ENCODE results near the gene BACE2. TPM values are rescaled to one million over a fixed set of nuclear protein-coding genes. Genes with fewer than 3 reads are reported as not detected.

Gene BACE2
- total and polyA plus RNA-seq, 2 donors (not counting 1 experiment from before 2014, with no cell fraction given) = 19.5 to 31.5 TPM

DNA sequence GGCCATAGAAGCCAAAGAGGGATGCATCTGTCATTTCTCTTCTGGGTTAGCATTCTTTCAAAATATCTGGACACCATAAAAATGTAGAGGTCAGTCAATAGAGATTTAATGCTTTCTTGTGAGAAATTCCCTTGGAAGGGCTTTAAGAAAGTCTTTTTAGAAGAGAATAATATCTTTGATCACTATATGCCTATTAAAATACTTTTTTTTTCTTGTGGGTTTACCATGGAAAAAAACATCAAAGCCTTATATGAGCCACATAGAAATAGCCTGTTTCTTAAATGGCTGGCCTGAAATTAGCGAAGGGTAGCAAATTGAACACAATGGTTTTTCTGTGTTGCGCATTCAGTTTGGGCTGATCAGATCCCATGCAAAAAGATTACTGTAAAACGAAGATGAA is 36.8 kb downstream of the BACE2 start:
- H4K20me1 ChIP-seq (ENCODE audit: control insufficient read depth, extremely low read depth, insufficient read depth, low read length) = no peaks in the 10 kb centered on the region
- no peaks in the 10 kb centered on the region for H3K79me2 ChIP-seq (ENCODE audit: control insufficient read depth, insufficient read depth, low read length)
- no peak overlapping the region for H3K4me3 ChIP-seq (replicated peaks in 1 of 4; ENCODE audit: control extremely low read depth in 1 of 4, insufficient read depth in 1 of 4, low read depth in 3 of 4, low read length in 4 of 4)
- no peak overlapping the region for H3K4me2 ChIP-seq (ENCODE audit: extremely low read depth, insufficient read depth, low read length)
- no peak for DNase-seq (ENCODE audit: low read depth in 2 of 2)
- TF ChIP-seq, protein P1, sequence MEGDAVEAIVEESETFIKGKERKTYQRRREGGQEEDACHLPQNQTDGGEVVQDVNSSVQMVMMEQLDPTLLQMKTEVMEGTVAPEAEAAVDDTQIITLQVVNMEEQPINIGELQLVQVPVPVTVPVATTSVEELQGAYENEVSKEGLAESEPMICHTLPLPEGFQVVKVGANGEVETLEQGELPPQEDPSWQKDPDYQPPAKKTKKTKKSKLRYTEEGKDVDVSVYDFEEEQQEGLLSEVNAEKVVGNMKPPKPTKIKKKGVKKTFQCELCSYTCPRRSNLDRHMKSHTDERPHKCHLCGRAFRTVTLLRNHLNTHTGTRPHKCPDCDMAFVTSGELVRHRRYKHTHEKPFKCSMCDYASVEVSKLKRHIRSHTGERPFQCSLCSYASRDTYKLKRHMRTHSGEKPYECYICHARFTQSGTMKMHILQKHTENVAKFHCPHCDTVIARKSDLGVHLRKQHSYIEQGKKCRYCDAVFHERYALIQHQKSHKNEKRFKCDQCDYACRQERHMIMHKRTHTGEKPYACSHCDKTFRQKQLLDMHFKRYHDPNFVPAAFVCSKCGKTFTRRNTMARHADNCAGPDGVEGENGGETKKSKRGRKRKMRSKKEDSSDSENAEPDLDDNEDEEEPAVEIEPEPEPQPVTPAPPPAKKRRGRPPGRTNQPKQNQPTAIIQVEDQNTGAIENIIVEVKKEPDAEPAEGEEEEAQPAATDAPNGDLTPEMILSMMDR (conservative IDR thresholded peaks at IDR 0.05 in 1 of 2, IDR thresholded peaks at IDR 0.05 in 1 of 2; ENCODE audit: low read depth in 1 of 2, low read length in 2 of 2) = no peak
- no peak for TF ChIP-seq EZH2 (IDR thresholded peaks at IDR 0.05; ENCODE audit: low read length, missing control alignments)
- no peak overlapping the region for H3K27ac ChIP-seq (ENCODE audit: insufficient read depth, low read length)
- no peaks in the 10 kb centered on the region for H3K27me3 ChIP-seq (ENCODE audit: control insufficient read depth, insufficient read depth, low read length)
- H3K9ac ChIP-seq (ENCODE audit: insufficient read depth, low read length) = no peak overlapping the region
- H3K36me3 ChIP-seq (ENCODE audit: control insufficient read depth, insufficient read depth, low read length) = no peaks in the 10 kb centered on the region
- no peak overlapping the region for H2AFZ ChIP-seq (ENCODE audit: low read length)
- no peaks in the 10 kb centered on the region for H3K4me1 ChIP-seq (ENCODE audit: control insufficient read depth, extremely low read depth, insufficient read depth, low read length)
- H3K9me3 ChIP-seq (ENCODE audit: control insufficient read depth, insufficient read depth, low read depth, low read length) = no peaks in the 10 kb centered on the region

DNA sequence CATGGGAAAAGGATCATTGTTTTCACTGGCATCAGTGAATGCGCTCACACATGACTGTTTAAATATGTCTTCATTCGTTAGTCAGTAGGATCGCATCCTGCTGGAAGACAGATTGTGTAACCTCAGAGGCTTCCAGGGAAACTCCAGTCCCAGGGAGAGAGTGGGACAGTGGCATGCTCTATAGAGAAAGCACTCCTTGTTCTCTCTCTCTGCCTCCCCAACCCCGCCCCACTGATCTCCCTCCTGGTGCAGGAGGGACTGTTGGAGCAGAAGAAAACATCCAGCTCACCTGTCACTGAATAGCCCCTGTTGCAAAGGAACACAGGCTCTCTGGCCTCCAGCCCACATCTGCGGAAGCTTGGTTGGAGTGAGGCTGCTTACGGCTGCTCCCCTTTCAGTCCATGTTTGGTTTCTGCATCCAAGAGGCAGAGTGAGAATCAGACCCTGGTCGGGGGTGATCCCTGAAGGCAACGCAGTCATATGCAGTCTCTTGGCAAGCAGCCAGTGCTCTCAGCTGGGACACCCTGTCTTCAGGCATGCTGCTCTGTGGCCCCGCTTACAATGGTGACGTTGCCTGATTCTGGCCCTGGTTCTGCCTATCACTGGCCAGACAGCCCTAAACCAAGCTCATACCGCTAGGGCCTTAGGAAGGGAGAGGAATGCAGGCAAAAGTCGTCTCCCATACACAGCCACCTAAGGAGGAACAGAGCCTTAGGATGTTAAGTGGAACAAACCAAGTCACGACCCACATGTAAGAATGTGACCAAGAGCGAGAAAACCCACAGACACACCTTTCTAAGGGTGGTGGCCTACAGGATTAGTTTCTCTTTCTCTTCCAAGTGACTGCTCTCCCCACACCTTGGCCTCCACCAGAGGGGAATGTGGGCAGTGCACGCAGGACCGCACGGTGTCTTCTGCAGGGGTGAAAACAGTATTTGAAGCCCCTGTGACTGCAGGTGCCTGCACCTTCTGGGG is 39.7 kb downstream of the BACE2 start:
- TF ChIP-seq, protein P1 (conservative IDR thresholded peaks at IDR 0.05 in 1 of 2, IDR thresholded peaks at IDR 0.05 in 1 of 2; ENCODE audit: low read depth in 1 of 2, low read length in 2 of 2) = no peak

DNA sequence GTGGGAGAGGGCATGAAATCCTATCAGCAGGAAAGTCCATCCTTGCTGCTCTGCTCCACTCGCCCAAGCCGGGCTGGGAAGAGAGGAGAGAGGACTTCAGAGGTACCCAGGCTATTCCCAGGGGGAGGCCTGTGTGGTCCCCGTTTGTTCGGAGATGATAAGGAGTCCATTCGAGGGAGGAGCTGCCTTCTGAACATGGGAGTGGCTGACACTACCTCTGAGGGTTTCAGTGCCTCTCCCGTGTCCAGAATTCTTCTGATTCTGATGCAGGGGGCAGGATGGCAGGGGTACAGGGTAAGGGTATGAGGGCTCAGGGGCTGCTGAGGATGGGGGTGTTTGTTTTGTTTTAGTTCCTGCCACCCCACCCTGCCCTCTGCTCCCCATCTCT is 40.4 kb downstream of the BACE2 start:
- TF ChIP-seq, protein P1 (conservative IDR thresholded peaks at IDR 0.05 in 1 of 2, IDR thresholded peaks at IDR 0.05 in 1 of 2; ENCODE audit: low read depth in 1 of 2, low read length in 2 of 2) = no peak
- no peak for TF ChIP-seq EZH2 (IDR thresholded peaks at IDR 0.05; ENCODE audit: low read length, missing control alignments)

More for the DNA sequence above, 39.7 kb downstream of the BACE2 start:
- H3K79me2 ChIP-seq (ENCODE audit: control insufficient read depth, insufficient read depth, low read length) = no peaks in the 10 kb centered on the region
- peak overlapping the region; percentile 26 for H3K4me2 ChIP-seq (ENCODE audit: extremely low read depth, insufficient read depth, low read length)
- H3K9ac ChIP-seq (ENCODE audit: insufficient read depth, low read length) = no peak overlapping the region
- peak overlapping the region; percentile 12 for H3K27ac ChIP-seq (ENCODE audit: insufficient read depth, low read length)
- no peaks in the 10 kb centered on the region for H4K20me1 ChIP-seq (ENCODE audit: control insufficient read depth, extremely low read depth, insufficient read depth, low read length)
- no peaks in the 10 kb centered on the region for H3K27me3 ChIP-seq (ENCODE audit: control insufficient read depth, insufficient read depth, low read length)
- H3K9me3 ChIP-seq (ENCODE audit: control insufficient read depth, insufficient read depth, low read depth, low read length) = no peaks in the 10 kb centered on the region
- H3K36me3 ChIP-seq (ENCODE audit: control insufficient read depth, insufficient read depth, low read length) = no peaks in the 10 kb centered on the region
- H3K4me3 ChIP-seq (replicated peaks in 1 of 4; ENCODE audit: control extremely low read depth in 1 of 4, insufficient read depth in 1 of 4, low read depth in 3 of 4, low read length in 4 of 4) = peak overlapping the region in 1 of 4 experiments; percentile 28
- DNase-seq (ENCODE audit: low read depth in 2 of 2) = peak; percentile 83 to 84
- no peak overlapping the region for H2AFZ ChIP-seq (ENCODE audit: low read length)
- H3K4me1 ChIP-seq (ENCODE audit: control insufficient read depth, extremely low read depth, insufficient read depth, low read length) = no peaks in the 10 kb centered on the region

More for the DNA sequence above, 40.4 kb downstream of the BACE2 start:
- Histone ChIP-seq H3K4me3 (replicated peaks in 1 of 4; ENCODE audit: control extremely low read depth in 1 of 4, insufficient read depth in 1 of 4, low read depth in 3 of 4, low read length in 4 of 4) (no peak overlapping the region), H3K4me2 (ENCODE audit: extremely low read depth, insufficient read depth, low read length) (no peak overlapping the region), H3K9ac (ENCODE audit: insufficient read depth, low read length) (no peak overlapping the region), H4K20me1 (ENCODE audit: control insufficient read depth, extremely low read depth, insufficient read depth, low read length) (no peaks in the 10 kb centered on the region), H3K36me3 (ENCODE audit: control insufficient read depth, insufficient read depth, low read length) (no peaks in the 10 kb centered on the region), H3K27me3 (ENCODE audit: control insufficient read depth, insufficient read depth, low read length) (no peaks in the 10 kb centered on the region), H3K4me1 (ENCODE audit: control insufficient read depth, extremely low read depth, insufficient read depth, low read length) (no peaks in the 10 kb centered on the region), H2AFZ (ENCODE audit: low read length) (no peak overlapping the region), H3K27ac (ENCODE audit: insufficient read depth, low read length) (no peak overlapping the region), H3K9me3 (ENCODE audit: control insufficient read depth, insufficient read depth, low read depth, low read length) (no peaks in the 10 kb centered on the region), H3K79me2 (ENCODE audit: control insufficient read depth, insufficient read depth, low read length) (no peaks in the 10 kb centered on the region)
- no peak for DNase-seq (ENCODE audit: low read depth in 2 of 2)

Measured in fibroblast of lung (primary cell).